GM19099 (cell line): ENCODE results near the gene MSI2.
A peak's percentile ranks its signal among the peaks of the same experiment; 100 is the strongest.

Experiments used
- POLR2A ChIP-seq: IDR thresholded peaks from 3 replicates; pipeline ENCODE4 v1.6.1; 2011; ENCODE audit warnings: low read depth; ENCODE audit not compliant: insufficient read length; ENCODE audit errors: extremely low read depth

MSI2 gene

DNA sequence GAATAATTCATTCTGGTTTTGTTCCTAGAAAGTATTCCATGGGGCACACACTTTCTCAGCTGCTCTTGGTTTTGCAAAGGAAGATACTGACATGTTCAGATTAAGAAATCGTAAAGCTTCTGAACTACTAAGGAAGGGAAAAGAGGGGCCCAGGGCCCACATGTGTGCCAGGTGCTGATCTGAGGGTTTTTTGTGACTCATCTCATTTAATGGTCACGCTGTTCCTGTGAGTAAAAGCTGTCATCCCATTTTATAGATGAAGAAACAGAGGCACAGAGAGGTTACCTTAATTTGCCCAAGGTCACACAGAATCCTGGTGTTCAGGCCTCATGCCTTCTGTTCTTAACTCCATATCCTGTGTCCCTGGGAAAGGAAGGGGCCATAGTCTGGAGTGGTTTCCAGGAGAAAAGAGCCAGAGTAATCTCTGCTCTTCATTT lies 113.2 kb downstream of the MSI2 start:
- TF ChIP-seq POLR2A = no peak

DNA sequence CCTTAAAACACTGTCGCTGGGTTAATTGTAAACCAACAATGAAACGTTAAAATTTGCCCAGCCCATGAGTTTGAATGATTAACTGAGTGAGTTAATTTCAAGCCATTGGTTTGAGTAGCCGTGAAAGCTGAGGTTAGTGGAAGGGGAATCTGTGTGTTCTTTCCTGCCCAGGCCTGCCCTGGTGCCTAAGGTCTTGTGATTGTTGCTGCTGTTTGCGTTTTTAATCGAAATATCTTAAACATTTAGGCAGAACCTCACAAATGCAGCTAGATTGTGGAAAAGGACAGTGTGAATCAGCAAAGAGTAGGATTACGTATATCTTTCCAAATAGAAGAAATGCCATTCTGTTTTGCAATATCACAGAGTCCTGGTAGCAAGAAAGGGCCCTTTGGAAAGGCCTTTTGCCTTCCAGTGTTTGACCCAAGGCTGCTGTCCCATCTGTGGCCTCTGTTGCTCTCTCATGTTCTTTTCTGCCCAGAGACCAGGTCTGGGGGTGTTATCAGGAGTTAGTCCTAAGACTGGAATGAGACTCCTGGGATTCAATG lies 113.8 kb downstream of the MSI2 start:
- TF ChIP-seq POLR2A = peak; percentile 46

DNA sequence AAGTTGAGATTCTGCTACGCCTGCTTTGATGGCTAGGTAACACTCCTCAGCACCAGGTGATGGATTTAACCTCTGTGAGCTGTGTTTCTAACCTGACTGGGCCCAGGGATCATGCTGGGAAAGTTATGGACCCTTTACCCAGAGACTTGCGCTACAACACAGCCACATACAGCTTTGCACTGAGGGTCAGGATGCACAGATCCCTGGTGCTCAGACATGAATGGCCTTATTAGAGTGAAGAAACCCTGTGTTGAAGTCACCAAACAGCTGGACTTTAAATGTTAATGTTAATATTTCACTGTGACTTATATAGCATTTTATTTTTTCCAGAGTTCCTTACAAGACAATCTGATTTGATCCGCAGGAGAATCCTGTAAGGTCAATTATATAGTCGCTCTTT lies 114.3 kb downstream of the MSI2 start:
- TF ChIP-seq POLR2A = no peak

DNA sequence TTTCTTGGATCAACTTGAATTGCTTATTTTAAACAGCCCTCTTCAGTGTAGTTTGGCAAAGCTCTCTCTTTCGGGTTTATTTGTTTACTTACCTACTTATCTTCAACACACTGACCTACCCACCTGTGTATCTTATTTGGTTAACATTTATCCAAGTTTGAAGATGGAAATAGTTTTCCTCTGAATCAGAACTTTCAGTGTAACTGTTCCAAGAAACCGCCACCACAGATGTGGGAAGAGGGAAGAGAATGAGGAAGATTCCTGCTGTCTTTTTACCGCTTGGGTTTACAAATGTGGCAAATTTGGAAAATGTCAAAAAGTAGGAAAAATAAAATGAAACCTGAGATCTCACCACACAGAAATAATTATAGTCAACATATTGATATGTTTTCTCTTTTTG lies 115.8 kb downstream of the MSI2 start:
- no peak for TF ChIP-seq POLR2A

DNA sequence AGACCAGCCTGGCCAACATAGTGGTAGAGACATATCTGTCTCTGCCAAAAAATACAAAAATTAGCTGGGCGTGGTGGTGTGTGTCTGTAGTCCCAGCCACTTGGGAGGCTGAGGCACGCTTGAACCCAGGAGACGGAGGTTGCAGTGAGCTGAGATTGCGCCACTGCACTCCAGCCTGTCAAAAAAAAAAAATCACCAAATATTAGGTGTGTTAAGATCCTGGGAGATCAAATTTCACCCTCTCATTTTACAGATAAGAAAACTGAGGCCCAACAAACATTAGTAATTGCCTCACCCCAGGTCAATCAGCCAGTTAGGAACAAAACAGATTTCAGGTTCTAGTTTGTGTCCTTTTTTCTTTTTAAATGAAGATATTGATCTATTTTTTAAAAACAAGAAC lies 116.7 kb downstream of the MSI2 start:
- no peak for TF ChIP-seq POLR2A

DNA sequence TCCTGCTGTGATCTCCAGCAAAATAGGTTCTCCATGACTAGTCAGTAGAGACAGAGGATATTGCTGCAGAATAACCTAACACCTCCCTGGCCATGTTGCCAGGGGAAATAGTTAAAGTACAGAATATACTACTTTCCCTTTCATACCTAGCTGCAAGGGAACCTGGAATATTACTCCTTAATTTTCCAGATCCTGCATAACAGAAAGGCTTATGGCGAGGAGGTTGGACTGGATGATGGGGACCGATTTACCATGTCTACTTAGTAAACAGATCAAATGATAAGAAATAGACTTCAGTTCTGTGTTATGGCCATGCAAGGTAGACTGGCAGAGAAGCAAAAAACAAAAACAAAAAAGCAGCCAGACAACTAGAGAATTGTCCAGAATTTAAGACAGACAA lies 117.4 kb downstream of the MSI2 start:
- no peak for TF ChIP-seq POLR2A

DNA sequence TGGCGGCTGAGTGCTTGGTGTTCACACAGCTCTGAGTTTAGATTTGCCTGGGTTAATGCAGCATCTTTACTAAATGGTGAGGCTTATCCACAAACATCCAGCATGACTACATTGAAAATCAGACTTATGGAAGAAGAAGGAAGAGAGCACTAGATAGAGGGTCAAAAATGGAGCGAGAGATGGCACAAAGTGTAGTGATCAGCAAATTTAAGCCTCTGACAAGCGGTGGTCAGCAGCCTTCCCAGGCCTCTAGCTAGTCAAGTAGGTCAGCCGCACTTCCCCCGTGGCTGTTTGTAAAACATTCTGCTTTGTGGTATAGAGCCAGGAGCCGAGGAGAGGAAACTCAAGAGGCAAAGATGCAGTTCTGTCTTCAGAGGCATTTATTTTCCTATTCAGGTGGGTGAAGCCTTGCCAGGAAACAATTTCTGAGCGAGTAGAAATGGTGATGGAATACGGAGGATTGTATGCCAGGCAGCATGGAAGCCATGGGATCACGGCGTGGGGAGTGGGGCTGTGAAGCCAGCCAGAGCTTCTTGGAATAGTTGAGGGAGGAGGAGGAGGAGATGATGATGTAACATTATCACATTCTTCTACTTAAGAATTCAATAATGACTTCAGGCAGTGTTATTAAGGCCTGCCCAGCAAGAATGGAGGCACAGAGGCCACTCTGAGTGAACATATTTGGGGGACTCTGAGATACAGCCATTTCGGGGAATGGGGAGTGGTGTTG lies 118.9 kb downstream of the MSI2 start:
- no peak for TF ChIP-seq POLR2A

DNA sequence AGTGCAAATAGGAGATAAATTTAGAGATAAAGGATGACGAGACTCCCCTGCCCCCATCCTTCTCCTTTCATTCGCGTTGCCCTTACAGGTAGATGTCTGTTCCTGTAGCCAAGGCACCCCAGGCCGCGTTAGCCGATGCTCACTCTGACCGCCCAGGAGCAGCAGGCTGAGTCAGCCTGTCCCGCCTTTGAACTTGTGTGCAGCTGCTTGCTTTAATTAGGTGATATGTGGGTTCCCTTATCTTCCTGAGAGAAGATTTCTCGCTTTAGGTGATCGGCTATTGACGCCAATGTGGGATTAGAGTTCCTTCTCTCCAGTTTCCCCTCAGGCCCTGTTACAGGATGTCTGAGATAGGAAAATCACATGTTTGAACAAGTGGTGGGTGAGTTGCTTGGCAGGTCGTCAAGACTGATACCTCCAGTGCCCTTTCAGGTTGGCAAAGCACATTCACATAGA lies 119.5 kb downstream of the MSI2 start:
- TF ChIP-seq POLR2A = no peak

DNA sequence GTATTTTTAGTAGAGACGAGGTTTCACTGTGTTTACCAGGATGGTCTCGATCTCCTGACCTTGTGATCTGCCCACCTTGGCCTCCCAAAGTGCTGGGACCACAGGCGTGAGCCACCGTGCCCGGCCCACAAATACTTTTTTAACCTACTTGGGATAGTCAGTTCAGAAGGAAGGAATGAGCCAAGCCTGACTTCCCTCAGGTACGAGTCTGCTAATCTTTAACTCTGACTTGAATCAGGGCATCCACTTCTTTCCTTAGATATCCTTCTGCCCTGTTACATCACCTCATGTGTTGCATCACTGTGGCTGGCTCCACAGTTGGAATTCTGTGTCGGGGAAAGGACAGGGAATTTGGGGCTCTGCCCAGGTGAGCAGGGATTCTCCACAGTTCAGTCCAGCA lies 120.8 kb downstream of the MSI2 start:
- TF ChIP-seq POLR2A = no peak

DNA sequence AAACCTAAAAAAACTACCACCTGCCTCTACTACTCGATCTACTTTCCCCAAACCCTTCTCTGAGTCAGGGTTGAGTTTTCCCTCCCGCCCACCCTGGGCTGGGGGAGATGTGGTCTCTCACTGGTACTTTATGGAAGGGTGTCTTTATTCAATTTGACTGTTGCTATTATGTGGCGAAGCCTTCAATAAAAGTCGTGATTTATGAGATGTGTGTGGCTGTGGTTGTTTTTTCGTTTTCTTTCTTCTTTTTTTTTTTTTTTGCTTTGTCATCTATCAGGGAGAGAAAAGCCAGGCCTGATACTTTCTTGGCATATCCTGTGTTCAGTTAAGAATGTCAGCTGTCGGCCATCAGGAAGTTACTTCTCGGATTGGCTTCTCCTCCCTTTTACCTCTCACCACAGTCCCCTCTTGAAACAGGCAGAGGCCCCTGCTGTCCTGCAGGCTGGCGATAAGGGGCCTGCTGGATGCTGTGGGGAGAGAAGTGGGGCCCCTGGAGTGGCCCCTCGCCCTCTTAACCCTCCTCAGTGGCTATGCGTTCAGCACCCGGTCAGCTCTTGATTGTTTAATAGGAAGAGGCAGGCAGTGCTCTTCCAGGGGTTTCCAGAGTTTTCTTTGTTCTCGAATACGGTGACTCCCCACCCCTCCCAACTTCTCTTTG lies 123.0 kb downstream of the MSI2 start:
- TF ChIP-seq POLR2A = no peak

DNA sequence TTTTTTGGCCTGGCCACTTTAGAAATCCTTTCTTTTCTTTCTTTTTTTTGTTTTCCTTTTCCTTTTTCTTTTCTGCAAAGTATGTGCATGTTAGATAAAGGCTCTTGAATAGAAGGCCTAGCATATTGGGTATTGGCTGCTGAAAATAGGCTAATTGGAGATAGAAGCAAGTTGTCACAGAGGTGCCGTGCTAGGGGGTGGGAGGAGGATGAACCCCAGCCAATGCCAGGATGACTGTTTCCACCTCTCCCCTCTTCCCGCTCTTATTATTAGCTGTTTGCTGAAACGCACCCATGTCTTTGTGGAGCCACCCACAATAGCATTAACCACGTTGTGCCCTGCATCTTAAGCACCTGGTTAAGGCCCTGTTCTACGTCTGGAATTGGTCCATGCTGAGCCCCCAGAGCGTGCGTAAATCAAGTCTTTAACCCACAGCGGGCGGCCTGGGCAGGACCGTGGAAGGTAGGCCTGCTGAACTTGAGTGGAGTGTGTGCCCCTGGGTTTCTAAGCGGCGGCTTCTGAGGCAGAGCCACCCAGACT lies 123.6 kb downstream of the MSI2 start:
- TF ChIP-seq POLR2A = no peak

DNA sequence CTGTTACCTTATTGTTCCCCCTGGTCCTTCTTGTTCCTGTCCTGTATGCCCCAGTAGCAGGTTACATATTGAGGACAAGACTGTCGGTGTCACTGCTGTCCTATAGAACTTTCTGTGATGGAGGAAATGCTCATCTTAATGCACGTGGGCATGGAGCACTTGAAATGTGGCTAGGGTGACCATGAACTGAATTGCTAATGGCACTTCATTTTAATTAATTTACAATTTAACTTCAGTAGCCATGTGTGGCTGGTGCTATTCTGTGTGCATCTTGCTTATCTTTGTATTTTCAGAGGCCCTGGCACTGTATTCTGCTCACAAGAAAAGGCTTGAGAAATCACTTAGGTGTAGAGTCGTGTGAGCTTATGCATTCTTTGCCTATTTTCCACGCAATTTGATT lies 125.2 kb downstream of the MSI2 start:
- no peak for TF ChIP-seq POLR2A

DNA sequence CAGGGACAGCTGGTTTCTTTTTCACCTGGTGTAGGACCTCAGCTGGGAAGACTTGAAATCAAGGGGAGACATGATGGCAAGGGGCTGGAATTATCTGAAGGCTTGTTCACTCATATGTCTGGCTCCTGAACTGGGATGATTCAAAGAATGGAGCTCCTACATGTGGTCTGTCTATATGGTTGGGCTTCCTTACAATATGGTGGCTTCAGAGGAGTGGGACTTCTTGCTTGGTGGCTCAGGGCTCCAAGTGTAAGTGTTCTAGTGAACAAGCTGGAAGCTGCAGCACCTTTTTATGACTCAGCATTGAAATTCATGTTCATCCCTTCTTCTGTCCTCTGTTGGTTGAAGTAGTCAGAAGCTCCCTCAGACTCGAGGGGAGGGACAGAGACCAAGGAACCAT lies 127.9 kb downstream of the MSI2 start:
- TF ChIP-seq POLR2A = no peak

DNA sequence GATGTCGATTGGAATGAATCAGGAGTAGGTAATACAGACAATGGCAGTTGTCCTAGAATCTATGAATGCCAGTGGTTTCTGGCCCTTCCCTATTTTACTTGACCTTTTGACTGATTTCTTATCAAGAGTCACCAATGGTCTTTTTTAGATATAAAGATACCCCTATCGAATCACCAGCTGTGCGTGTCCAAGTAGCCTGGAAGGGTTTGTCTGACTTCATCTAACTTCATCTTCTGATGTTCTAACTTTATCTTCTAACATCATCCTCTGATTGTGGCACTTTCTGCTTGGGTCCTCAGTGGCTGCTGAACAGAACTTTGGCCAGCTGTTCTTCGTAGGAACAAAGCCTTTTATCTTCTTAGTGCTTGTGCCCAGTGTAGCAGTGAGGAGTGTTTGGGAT lies 129.7 kb downstream of the MSI2 start:
- TF ChIP-seq POLR2A = no peak

DNA sequence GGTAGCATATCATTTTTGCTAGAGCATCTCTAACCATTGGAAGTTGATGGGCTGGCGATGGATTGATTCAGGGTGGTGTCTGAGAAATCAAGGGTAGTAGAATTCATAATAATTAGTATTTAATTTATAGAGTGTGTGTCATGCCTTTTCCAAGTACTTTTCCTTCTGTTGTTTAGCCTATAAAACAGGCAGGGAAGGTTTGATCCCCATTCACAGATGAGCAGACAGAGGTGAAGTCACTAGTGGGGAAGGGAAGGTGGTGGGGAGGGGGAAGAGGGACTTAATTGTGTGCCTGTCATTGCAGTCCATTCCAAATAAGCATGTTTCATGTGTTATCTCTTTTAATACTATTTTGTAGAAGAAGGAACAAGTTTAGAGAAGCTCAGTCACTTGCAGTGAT lies 131.3 kb downstream of the MSI2 start:
- no peak for TF ChIP-seq POLR2A
